Tongue (tissue), 3 donors: ENCODE measurements around the gene HSD17B11. TPM values are rescaled to one million over a fixed set of nuclear protein-coding genes. Genes with fewer than 3 reads are reported as not detected.
"Not testable (repeated sequence)": the region's sequence is repeated elsewhere in the genome, so short reads cannot be mapped to it uniquely, and the experiment has no call there.

Experiments used
- DNase-seq: peaks from one replicate; pipeline ENCODE4 v3.0.0-alpha.2; 2015
- small RNA-seq: library from RNA; depleted of rRNA; stranded (forward); fragments of <200 nt; gene quantifications from one replicate; pipeline ENCODE3, GENCODE V24; 2014; ENCODE audit warnings: low replicate concordance
- total RNA-seq: library from RNA; depleted of rRNA; stranded (reverse); fragments of >200 nt; gene quantifications from one replicate; pipeline ENCODE4 v1.2.3, GENCODE V29; 2014

The HSD17B11 gene
- total RNA-seq, 1 donor from 2014 or later = 31.9 TPM

- no peak for DNase-seq
These were observed 85.4 kb downstream of the HSD17B11 start for GRCh38 chr4:87305562-87305961.

GRCh38 chr4:87304745-87305432, 86.1 kb downstream of the HSD17B11 start:
- peak; percentile 20 for DNase-seq

GRCh38 chr4:87299898-87300297, 91.1 kb downstream of the HSD17B11 start:
- DNase-seq = no peak

- DNase-seq = no peak
These were observed 92.6 kb downstream of the HSD17B11 start for GRCh38 chr4:87298362-87298761.

DNA sequence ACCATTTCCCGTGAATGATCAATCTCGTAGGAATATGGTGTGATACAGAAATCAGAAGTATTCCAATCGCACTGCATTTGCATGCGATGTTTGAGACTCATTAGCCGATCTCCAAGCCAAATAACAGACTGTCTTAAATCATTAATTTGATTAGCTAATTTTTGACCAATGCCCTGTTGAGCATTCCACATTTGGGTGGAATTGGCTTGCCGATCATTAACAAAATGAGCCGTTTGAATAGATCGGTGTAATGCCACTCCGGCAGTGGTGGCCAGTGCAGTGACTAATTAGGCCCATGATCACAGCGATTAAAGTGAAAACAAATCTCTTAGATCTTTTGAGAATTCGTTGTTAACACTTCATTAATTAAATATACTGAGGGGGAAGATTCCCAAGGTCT, 96.1 kb downstream of the HSD17B11 start:
- not testable (repeated sequence) for DNase-seq

DNA sequence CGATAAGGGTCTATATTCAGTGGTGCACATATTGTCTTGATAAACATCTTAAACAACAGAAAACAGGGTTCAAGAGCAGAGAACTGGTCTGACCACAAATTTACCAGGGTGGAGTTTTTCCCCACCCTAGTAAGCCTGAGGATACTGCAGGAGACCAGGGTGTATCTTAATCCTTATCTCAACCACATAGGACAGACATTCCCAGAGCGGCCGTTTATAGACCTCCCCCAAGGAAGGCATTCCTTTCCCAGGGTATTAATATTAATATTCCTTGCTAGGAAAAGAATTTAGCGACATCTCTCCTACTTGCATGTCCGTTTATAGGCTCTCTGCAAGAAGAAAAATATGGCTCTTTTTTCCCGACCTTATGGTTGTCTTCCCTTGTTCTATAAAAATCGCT, 97.1 kb downstream of the HSD17B11 start:
- not testable (repeated sequence) for DNase-seq

GRCh38 chr4:87286970-87287369, 104.0 kb downstream of the HSD17B11 start:
- no peak for DNase-seq

Small RNA genes within 50 kb of the gene (small RNA-seq; reads per million reads assigned to genes)
- gene MIR5705 = not detected
- not detected for gene RN7SL681P

Other genes with a start within 250 kb of the HSD17B11 start
- gene KLHL8, start 170.6 kb downstream of the HSD17B11 start, total RNA-seq = 22.5 TPM
- gene HSD17B13, start 68.3 kb downstream of the HSD17B11 start, total RNA-seq = not detected
- gene NUDT9, start 31.4 kb upstream of the HSD17B11 start, total RNA-seq = 23.3 TPM
- gene SPARCL1, start 138.2 kb upstream of the HSD17B11 start, total RNA-seq = 395 TPM
- gene DSPP, start 217.3 kb upstream of the HSD17B11 start, total RNA-seq = not detected